A673 (cell line): ENCODE measurements around the gene KRTAP5-2.

Experiments
- CTCF ChIP-seq: fragments of 300-800, 200-600 bp; sonication (generic); conservative IDR thresholded peaks from 2 replicates; pipeline ENCODE4 v1.5.1; 2017; ENCODE audit warnings: low read depth, mild to moderate bottlenecking, antibody characterized with exemption, low read length, moderate library complexity, mixed read lengths
- EZH2 ChIP-seq: fragments of 200-600 bp; sonication (generic); IDR thresholded peaks from 2 replicates; pipeline ENCODE4 v1.6.1; 2017; ENCODE audit warnings: borderline replicate concordance, low read depth, mild to moderate bottlenecking, mixed read lengths, antibody characterized with exemption, low read length; ENCODE audit not compliant: poor library complexity, severe bottlenecking

GRCh38 chr11:1625541-1625940 is 27.4 kb upstream of the KRTAP5-2 start:
- TF ChIP-seq CTCF (no peak), EZH2 (no peak)
